OCI-LY1 (cell line): Measurements from ENCODE around the gene SPSB1.

Source experiments
- H2AFZ ChIP-seq: fragments of 200-600 bp; sonication (generic), shearing (Covaris generic); 2 replicates; pipeline ENCODE4 v1.6.0; 2014; ENCODE audit warnings: antibody characterized with exemption, mild to moderate bottlenecking, low read length
- H3F3A ChIP-seq: fragments of 200-600 bp; sonication (generic), shearing (Covaris generic); 2 replicates; pipeline ENCODE4 v1.6.0; 2014; ENCODE audit warnings: mild to moderate bottlenecking, antibody characterized with exemption, low read length, moderate library complexity; ENCODE audit not compliant: insufficient read depth
- H3K27ac ChIP-seq: fragments of 200-600 bp; sonication (generic); 2 replicates; pipeline ENCODE4 v1.5.1; 2014; ENCODE audit warnings: low read length, mixed run types, mild to moderate bottlenecking, low read depth; ENCODE audit not compliant: poor library complexity, severe bottlenecking
- H3K27me3 ChIP-seq: fragments of 200-600 bp; sonication (generic); 2 replicates; pipeline ENCODE4 v1.6.0; 2014; ENCODE audit warnings: antibody characterized with exemption, mild to moderate bottlenecking, low read length, moderate library complexity; ENCODE audit not compliant: insufficient read depth
- H3K36me3 ChIP-seq: fragments of 200-600 bp; sonication (generic); 2 replicates; pipeline ENCODE4 v1.6.1; 2014; ENCODE audit warnings: mild to moderate bottlenecking, antibody characterized with exemption, low read length, moderate library complexity, mixed read lengths; ENCODE audit not compliant: insufficient read depth
- H3K4me1 ChIP-seq: fragments of 200-600 bp; sonication (generic); 2 replicates; pipeline ENCODE4 v1.5.1; 2014; ENCODE audit warnings: mild to moderate bottlenecking, low read length, moderate library complexity; ENCODE audit not compliant: insufficient read depth, severe bottlenecking
- H3K4me2 ChIP-seq: fragments of 200-600 bp; sonication (generic), shearing (Covaris generic); 2 replicates; pipeline ENCODE4 v1.6.1; 2014; ENCODE audit warnings: low read length
- H3K4me3 ChIP-seq: fragments of 200-600 bp; sonication (generic); 2 replicates; pipeline ENCODE4 v1.5.1; 2014; ENCODE audit warnings: low read length, low read depth, mild to moderate bottlenecking, mixed read lengths; ENCODE audit not compliant: poor library complexity, severe bottlenecking
- H3K79me2 ChIP-seq: fragments of 200-600 bp; shearing (Covaris generic); 2 replicates; pipeline ENCODE4 v1.6.1; 2016; ENCODE audit warnings: mixed run types, low read length, mixed read lengths; ENCODE audit not compliant: insufficient read depth
- H3K9ac ChIP-seq: fragments of 200-600 bp; sonication (generic), shearing (Covaris generic); 2 replicates; pipeline ENCODE4 v1.6.1; 2014; ENCODE audit warnings: mild to moderate bottlenecking, low read length, mixed read lengths
- H3K9me2 ChIP-seq: fragments of 200-600 bp; sonication (generic), shearing (Covaris generic); 2 replicates; pipeline ENCODE4 v1.6.1; 2014; ENCODE audit warnings: low read depth, mild to moderate bottlenecking, low read length, mixed read lengths
- H3K9me3 ChIP-seq: fragments of 200-600 bp; shearing (Covaris generic); 2 replicates; pipeline ENCODE4 v1.6.1; 2014; ENCODE audit warnings: low read length, mixed read lengths
- H4K20me1 ChIP-seq: fragments of 200-600 bp; sonication (generic), shearing (Covaris generic); 2 replicates; pipeline ENCODE4 v1.6.0; 2016; ENCODE audit warnings: mild to moderate bottlenecking, low read length; ENCODE audit not compliant: insufficient read depth
- EZH2 ChIP-seq: fragments of 200-600 bp; sonication (generic), shearing (Covaris generic); IDR thresholded peaks from 2 replicates; pipeline ENCODE4 v1.8.0; 2017; ENCODE audit warnings: borderline replicate concordance, mixed run types, mild to moderate bottlenecking, antibody characterized with exemption, low read length, moderate library complexity, mixed read lengths
- TF ChIP-seq, protein P1 (sequence below): fragments of 200-600 bp; sonication (generic), shearing (Covaris generic); IDR thresholded peaks from 2 replicates; pipeline ENCODE4 v1.5.1; 2017; ENCODE audit warnings: mild to moderate bottlenecking, antibody characterized with exemption, low read length, moderate library complexity, mixed read lengths

The SPSB1 gene

DNA sequence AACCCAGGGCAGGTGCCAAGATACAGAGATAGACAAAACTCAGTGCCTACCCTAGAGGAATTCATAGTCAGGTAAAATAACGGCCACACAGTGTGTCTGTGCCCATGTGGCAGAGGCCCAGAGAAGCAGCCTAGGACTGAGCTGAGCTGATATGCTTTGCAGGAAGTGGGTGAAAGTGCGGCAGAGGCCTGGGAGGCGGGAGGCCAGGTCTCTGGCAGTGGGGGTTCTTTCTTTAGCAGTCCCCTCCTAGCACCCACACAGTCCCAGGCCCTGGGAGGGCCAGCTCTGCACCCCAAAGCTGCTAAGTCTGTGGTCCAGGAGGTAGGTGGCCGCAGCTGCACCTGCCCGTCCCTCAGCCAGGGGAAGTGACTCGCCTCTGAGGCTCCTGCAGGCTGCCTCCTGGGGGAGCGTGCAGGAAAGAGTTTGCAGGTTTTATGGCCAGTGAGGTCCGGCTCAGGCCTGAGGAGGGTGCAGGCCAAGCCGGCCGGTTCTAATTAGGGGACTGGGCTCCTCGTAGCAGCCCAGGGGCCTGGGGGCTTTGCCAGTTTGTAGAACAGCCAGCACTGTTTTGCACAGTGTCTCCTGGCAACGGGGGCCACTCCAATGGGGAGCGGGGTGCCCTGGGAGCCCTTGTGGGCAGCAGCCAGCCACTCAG lies 107.9 kb downstream of the SPSB1 start:
- Histone ChIP-seq H3K4me2 (peak overlapping the region; percentile 25; the same call in 1 of the 2 replicates), H3K36me3 (no peaks in the 10 kb centered on the region), H3F3A (no peaks in the 10 kb centered on the region), H3K4me1 (peaks cover 30% of the 10 kb centered on the region), H3K79me2 (no peaks in the 10 kb centered on the region), H2AFZ (no peak overlapping the region), H3K9me2 (no peaks in the 10 kb centered on the region), H4K20me1 (no peaks in the 10 kb centered on the region), H3K9ac (peak overlapping the region; percentile 51; the same call in 1 of the 2 replicates), H3K4me3 (no peak overlapping the region), H3K9me3 (no peaks in the 10 kb centered on the region), H3K27me3 (no peaks in the 10 kb centered on the region; the same call in 1 of the 2 replicates), H3K27ac (peak overlapping the region; percentile 81)
- TF ChIP-seq EZH2: no peak
- TF ChIP-seq, protein P1, sequence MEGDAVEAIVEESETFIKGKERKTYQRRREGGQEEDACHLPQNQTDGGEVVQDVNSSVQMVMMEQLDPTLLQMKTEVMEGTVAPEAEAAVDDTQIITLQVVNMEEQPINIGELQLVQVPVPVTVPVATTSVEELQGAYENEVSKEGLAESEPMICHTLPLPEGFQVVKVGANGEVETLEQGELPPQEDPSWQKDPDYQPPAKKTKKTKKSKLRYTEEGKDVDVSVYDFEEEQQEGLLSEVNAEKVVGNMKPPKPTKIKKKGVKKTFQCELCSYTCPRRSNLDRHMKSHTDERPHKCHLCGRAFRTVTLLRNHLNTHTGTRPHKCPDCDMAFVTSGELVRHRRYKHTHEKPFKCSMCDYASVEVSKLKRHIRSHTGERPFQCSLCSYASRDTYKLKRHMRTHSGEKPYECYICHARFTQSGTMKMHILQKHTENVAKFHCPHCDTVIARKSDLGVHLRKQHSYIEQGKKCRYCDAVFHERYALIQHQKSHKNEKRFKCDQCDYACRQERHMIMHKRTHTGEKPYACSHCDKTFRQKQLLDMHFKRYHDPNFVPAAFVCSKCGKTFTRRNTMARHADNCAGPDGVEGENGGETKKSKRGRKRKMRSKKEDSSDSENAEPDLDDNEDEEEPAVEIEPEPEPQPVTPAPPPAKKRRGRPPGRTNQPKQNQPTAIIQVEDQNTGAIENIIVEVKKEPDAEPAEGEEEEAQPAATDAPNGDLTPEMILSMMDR: no peak

DNA sequence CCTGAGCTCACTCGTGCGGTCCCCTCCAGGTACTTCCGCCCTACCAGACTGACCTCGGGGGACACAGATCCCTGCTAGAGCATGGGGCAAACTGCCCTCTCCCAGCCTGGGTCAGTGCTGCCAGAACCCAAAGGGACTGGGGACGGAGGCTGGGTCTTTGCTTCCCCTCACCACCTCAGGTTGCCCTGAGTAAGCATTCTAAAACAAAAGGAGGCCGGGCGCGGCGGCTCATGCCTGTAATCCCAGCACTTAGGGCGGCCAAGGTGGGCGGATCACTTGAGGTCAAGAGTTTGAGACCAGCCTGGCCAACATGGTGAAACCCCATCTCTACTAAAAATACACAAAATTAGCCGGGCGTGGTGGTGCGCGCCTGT lies 108.4 kb downstream of the SPSB1 start:
- H3K4me2 ChIP-seq: peak overlapping the region; percentile 25; the same call in 1 of the 2 replicates

DNA sequence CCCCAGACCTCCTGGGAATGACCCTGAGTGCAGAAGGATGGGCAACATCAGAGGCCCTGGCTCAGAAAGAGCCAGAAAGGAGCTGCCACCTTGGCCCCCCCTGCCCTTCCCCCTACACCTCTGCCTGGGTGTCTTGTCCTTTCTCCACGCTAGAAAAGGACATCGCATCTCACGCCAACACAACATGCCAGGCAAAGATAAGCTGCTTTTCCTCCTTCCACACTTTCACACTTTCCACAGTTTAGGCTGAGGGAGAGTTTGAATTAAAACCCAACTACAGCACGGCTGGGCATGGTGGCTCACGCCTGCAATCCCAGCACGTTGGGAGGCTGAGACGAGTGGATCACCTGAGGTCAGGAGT lies 109.5 kb downstream of the SPSB1 start:
- no peaks in the 10 kb centered on the region for H4K20me1 ChIP-seq
- H3F3A ChIP-seq: no peaks in the 10 kb centered on the region
- no peaks in the 10 kb centered on the region for H3K9me2 ChIP-seq
- H3K9me3 ChIP-seq: no peaks in the 10 kb centered on the region
- no peak overlapping the region for H2AFZ ChIP-seq
- H3K27me3 ChIP-seq: no peaks in the 10 kb centered on the region
- H3K36me3 ChIP-seq: no peaks in the 10 kb centered on the region
- TF ChIP-seq EZH2: no peak
- TF ChIP-seq, protein P1: no peak
- H3K4me1 ChIP-seq: peaks cover 47% of the 10 kb centered on the region
- H3K79me2 ChIP-seq: no peaks in the 10 kb centered on the region
- H3K4me2 ChIP-seq: no peak overlapping the region
- H3K9ac ChIP-seq: no peak overlapping the region
- H3K27ac ChIP-seq: no peak overlapping the region
- H3K4me3 ChIP-seq: no peak overlapping the region

More for the DNA sequence above, 108.4 kb downstream of the SPSB1 start:
- Histone ChIP-seq H3K27me3 (no peaks in the 10 kb centered on the region), H3K4me1 (peaks cover 35% of the 10 kb centered on the region), H4K20me1 (no peaks in the 10 kb centered on the region), H3F3A (no peaks in the 10 kb centered on the region), H3K4me3 (no peak overlapping the region), H3K9ac (no peak overlapping the region; the same call in 1 of the 2 replicates), H2AFZ (no peak overlapping the region), H3K27ac (peak overlapping the region; percentile 81), H3K36me3 (no peaks in the 10 kb centered on the region), H3K79me2 (no peaks in the 10 kb centered on the region), H3K9me2 (no peaks in the 10 kb centered on the region), H3K9me3 (no peaks in the 10 kb centered on the region)
- TF ChIP-seq, protein P1: no peak
- TF ChIP-seq EZH2: no peak
